ENCODE data around the gene FAM89A.

- TF ChIP-seq CTCF (conservative IDR thresholded peaks at IDR 0.05; ENCODE audit: low read length) (no peak), EZH2phosphoT487 (IDR thresholded peaks at IDR 0.05; ENCODE audit: borderline replicate concordance) (no peak)
These were observed 64.4 kb downstream of the FAM89A start for GRCh38 chr1:230975636-230976035.
